CD14-positive monocyte (primary cell): Measurements from ENCODE around the gene DPP10. TPM values are rescaled to one million over a fixed set of nuclear protein-coding genes. Genes with fewer than 3 reads are reported as not detected.

ENCODE experiments used
- DNase-seq, 3 donors: peaks; one replicate each; pipeline ENCODE4 v3.0.0-alpha.2; 2011 to 2022
- H2AFZ ChIP-seq: 2 replicates; pipeline ENCODE4 v1.6.0; 2012; ENCODE audit warnings: mild to moderate bottlenecking, low read depth, low read length, inconsistent platforms; ENCODE audit not compliant: insufficient read depth, poor library complexity, severe bottlenecking
- H3K27ac ChIP-seq, 2 donors: 1 replicate in 1 of 2; 2 replicates in 1 of 2; pipeline ENCODE4 v1.5.1; 2012 to 2013; ENCODE audit warnings: low read length in 2 of 2, control low read depth in 1 of 2, inconsistent platforms in 1 of 2, low read depth in 1 of 2, mild to moderate bottlenecking in 1 of 2
- H3K27me3 ChIP-seq, 2 donors: one replicate each; pipeline versions ENCODE4 v1.6.0 to v1.6.1; 2011 to 2013; ENCODE audit warnings: low read length in 2 of 2; ENCODE audit not compliant: control insufficient read depth in 2 of 2, insufficient read depth in 2 of 2
- H3K36me3 ChIP-seq, 2 donors: replicated peaks in 1 of 2; 1 replicate in 1 of 2; 2 replicates in 1 of 2; pipeline versions ENCODE4 v1.5.1 to v1.6.1; 2012 to 2013; ENCODE audit warnings: low read length in 2 of 2, control low read depth in 1 of 2, inconsistent platforms in 1 of 2, mild to moderate bottlenecking in 1 of 2; ENCODE audit not compliant: insufficient read depth in 2 of 2, control insufficient read depth in 1 of 2
- H3K4me1 ChIP-seq, 2 donors: 1 replicate in 1 of 2; 2 replicates in 1 of 2; pipeline versions ENCODE4 v1.5.1 to v1.6.1; 2012 to 2013; ENCODE audit warnings: low read length in 2 of 2, control low read depth in 1 of 2, inconsistent platforms in 1 of 2, mild to moderate bottlenecking in 1 of 2, moderate library complexity in 1 of 2; ENCODE audit not compliant: insufficient read depth in 2 of 2, control insufficient read depth in 1 of 2
- H3K4me2 ChIP-seq: replicated peaks from 2 replicates; pipeline ENCODE3; 2012; ENCODE audit warnings: low read length, moderate library complexity, mild to moderate bottlenecking; ENCODE audit not compliant: poor library complexity, severe bottlenecking; ENCODE audit errors: extremely low read depth
- H3K4me3 ChIP-seq, 3 experiments: fragments of 200-600 bp in 1 of 3; sonication (generic) in 1 of 3; replicated peaks in 1 of 3; 1 replicate in 2 of 3; 2 replicates in 1 of 3; pipeline ENCODE4 v1.5.1; 2011 to 2013; ENCODE audit warnings: low read length in 3 of 3, mild to moderate bottlenecking in 3 of 3, control low read depth in 2 of 3, low read depth in 2 of 3, inconsistent platforms in 1 of 3, moderate library complexity in 1 of 3
- H3K79me2 ChIP-seq: 2 replicates; pipeline ENCODE4 v1.6.0; 2012; ENCODE audit warnings: mild to moderate bottlenecking, control low read depth, inconsistent platforms, low read length, moderate library complexity; ENCODE audit not compliant: insufficient read depth
- H3K9ac ChIP-seq: 2 replicates; pipeline ENCODE4 v1.6.0; 2017; ENCODE audit warnings: low read length, mild to moderate bottlenecking; ENCODE audit not compliant: insufficient read depth, poor library complexity, severe bottlenecking
- H3K9me3 ChIP-seq, 2 donors: replicated peaks in 1 of 2; 1 replicate in 1 of 2; 2 replicates in 1 of 2; pipeline versions ENCODE4 v1.5.1 to v1.6.1; 2012 to 2013; ENCODE audit warnings: low read length in 2 of 2, control low read depth in 1 of 2; ENCODE audit not compliant: control insufficient read depth in 1 of 2, insufficient read depth in 1 of 2
- H4K20me1 ChIP-seq: 2 replicates; pipeline ENCODE4 v1.6.0; 2012; ENCODE audit warnings: mild to moderate bottlenecking, low read length, control low read depth, moderate library complexity; ENCODE audit not compliant: insufficient read depth
- H3K27ac Mint-ChIP-seq, 7 donors: one replicate each; pipeline ENCODE4 v1.8.0; 2020; ENCODE audit warnings: mild to moderate bottlenecking in 7 of 7, mixed read lengths in 7 of 7, moderate library complexity in 6 of 7, inconsistent platforms in 2 of 7
- H3K27me3 Mint-ChIP-seq, 3 donors: one replicate each; pipeline ENCODE4 v1.8.0; 2021 to 2022; ENCODE audit warnings: low read depth in 3 of 3, mild to moderate bottlenecking in 3 of 3, mixed read lengths in 3 of 3, moderate library complexity in 3 of 3, inconsistent platforms in 1 of 3
- H3K36me3 Mint-ChIP-seq, 2 donors: one replicate each; pipeline ENCODE4 v1.8.0; 2020; ENCODE audit warnings: mixed read lengths in 2 of 2, inconsistent platforms in 1 of 2, mild to moderate bottlenecking in 1 of 2
- H3K4me1 Mint-ChIP-seq: one replicate; pipeline ENCODE4 v1.8.0; 2020; ENCODE audit warnings: mild to moderate bottlenecking, mixed read lengths
- H3K4me3 Mint-ChIP-seq, 2 donors: one replicate each; pipeline ENCODE4 v1.8.0; 2020; ENCODE audit warnings: mild to moderate bottlenecking in 2 of 2, mixed read lengths in 2 of 2, moderate library complexity in 1 of 2
- H3K9me3 Mint-ChIP-seq, 7 donors: one replicate each; pipeline ENCODE4 v1.8.0; 2020 to 2022; ENCODE audit warnings: mixed read lengths in 7 of 7, mild to moderate bottlenecking in 6 of 7, moderate library complexity in 6 of 7, inconsistent platforms in 2 of 7
- CTCF ChIP-seq: fragments of 200-600 bp; IDR thresholded peaks from one replicate; pipeline ENCODE4 v1.8.0; 2022; ENCODE audit warnings: antibody characterized with exemption, mild to moderate bottlenecking
- WGBS: methylation state at CpG from one replicate; pipeline ENCODE4 v1.1.5; 2013; ENCODE audit warnings: missing lambda C conversion rate; ENCODE audit not compliant: insufficient coverage; 5-methylcytosine and 5-hydroxymethylcytosine counted together
- intact Hi-C, 2 donors: fragments of 100-400 bp; cut with micrococcal nuclease; formaldehyde crosslinking; loops; one replicate each; pipeline versions ENCODE4 v1.15.0 to v1.15.1; 2023
- polyA plus RNA-seq, 3 donors: library from polyadenylated mRNA; depleted of rRNA in 1 of 3; unstranded in 2 of 3; stranded (reverse) in 1 of 3; fragments of 300-500 nt in 2 of 3; fragments of >200 nt in 1 of 3; fragmentation: Illumina TruSeq in 2 of 3; gene quantifications; 1 replicate in 2 of 3; 2 replicates in 1 of 3; pipeline ENCODE4 v1.2.3, GENCODE V29; 2012 to 2021

Gene DPP10
- polyA plus RNA-seq, 3 donors, result not detected

GRCh38 chr2:115290478-115290877, 848.0 kb downstream of the DPP10 start:
- Mint-ChIP-seq H3K36me3 (no peaks in the 10 kb centered on the region), H3K4me1 (no peaks in the 10 kb centered on the region), H3K4me3 (no peak overlapping the region), H3K9me3 (peaks cover 0 to 3% (median 0%) of the 10 kb centered on the region in 7 donors), H3K27ac (no peak overlapping the region), H3K27me3 (no peaks in the 10 kb centered on the region)
- no peaks in the 10 kb centered on the region for H3K79me2 ChIP-seq
- H3K9ac ChIP-seq, result no peak overlapping the region
- no peaks in the 10 kb centered on the region for H3K36me3 ChIP-seq
- WGBS, result no CpG with 5 or more reads among the region's 1 CpG
- no peak overlapping the region for H3K4me3 ChIP-seq
- no peak overlapping the region for H3K4me2 ChIP-seq
- no peaks in the 10 kb centered on the region for H3K27me3 ChIP-seq
- H3K27ac ChIP-seq, result no peak overlapping the region
- TF ChIP-seq CTCF, result no peak
- DNase-seq, result no peak
- no peaks in the 10 kb centered on the region for H3K9me3 ChIP-seq
- no peaks in the 10 kb centered on the region for H4K20me1 ChIP-seq
- no peak overlapping the region for H2AFZ ChIP-seq
- H3K4me1 ChIP-seq, result no peaks in the 10 kb centered on the region
- intact Hi-C loops, result no loop called here

- H3K27me3 ChIP-seq, result no peaks in the 10 kb centered on the region
- no peaks in the 10 kb centered on the region for H4K20me1 ChIP-seq
- no peaks in the 10 kb centered on the region for H3K9me3 ChIP-seq
- Mint-ChIP-seq H3K27ac (no peak overlapping the region), H3K4me1 (no peaks in the 10 kb centered on the region), H3K9me3 (peaks cover 0 to 6% (median 0%) of the 10 kb centered on the region in 7 donors), H3K27me3 (no peaks in the 10 kb centered on the region), H3K36me3 (no peaks in the 10 kb centered on the region), H3K4me3 (no peak overlapping the region)
- DNase-seq, result no peak
- H3K36me3 ChIP-seq, result no peaks in the 10 kb centered on the region
- no peak for TF ChIP-seq CTCF
- 80% methylated on average over 1 of the region's 3 CpGs for WGBS
- H3K4me3 ChIP-seq, result no peak overlapping the region
- intact Hi-C loops, result no loop called here
- H2AFZ ChIP-seq, result no peak overlapping the region
- no peaks in the 10 kb centered on the region for H3K4me1 ChIP-seq
- no peaks in the 10 kb centered on the region for H3K79me2 ChIP-seq
- no peak overlapping the region for H3K9ac ChIP-seq
- H3K4me2 ChIP-seq, result no peak overlapping the region
- no peak overlapping the region for H3K27ac ChIP-seq
These were observed 850.3 kb downstream of the DPP10 start for GRCh38 chr2:115292742-115293141.
